PC-9 (cell line): ENCODE data around the gene SNX27.

Experiments used
- EZH2 ChIP-seq: fragments of 200-600 bp; sonication (generic); IDR thresholded peaks from 2 replicates; pipeline ENCODE4 v1.8.0; 2017; ENCODE audit warnings: antibody characterized with exemption, low read depth
- TF ChIP-seq, protein P1 (sequence below): fragments of 200-600 bp; sonication (generic); conservative IDR thresholded peaks from 2 replicates; pipeline ENCODE4 v1.6.1; 2017; ENCODE audit warnings: mixed run types, antibody characterized with exemption, mild to moderate bottlenecking, moderate library complexity

DNA sequence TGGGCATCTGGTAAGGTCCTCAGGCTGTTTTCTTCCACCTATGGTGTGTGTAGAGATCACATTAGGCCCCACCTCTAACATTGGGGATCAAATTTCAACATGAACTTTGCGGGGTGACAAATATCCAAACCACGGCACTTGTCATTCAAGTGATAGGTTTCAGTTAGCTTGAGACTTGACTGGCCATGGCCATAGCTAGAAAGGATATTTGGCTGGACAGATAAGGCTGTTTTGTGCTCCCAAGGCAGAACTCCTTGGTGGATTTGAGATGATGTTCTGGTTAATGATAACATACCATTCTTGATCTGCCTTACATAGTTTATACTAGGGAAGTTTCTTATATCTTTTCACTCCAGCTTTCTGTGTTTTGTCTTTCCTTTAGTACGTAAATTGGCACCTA lies 56.2 kb downstream of the SNX27 start:
- TF ChIP-seq, protein P1, sequence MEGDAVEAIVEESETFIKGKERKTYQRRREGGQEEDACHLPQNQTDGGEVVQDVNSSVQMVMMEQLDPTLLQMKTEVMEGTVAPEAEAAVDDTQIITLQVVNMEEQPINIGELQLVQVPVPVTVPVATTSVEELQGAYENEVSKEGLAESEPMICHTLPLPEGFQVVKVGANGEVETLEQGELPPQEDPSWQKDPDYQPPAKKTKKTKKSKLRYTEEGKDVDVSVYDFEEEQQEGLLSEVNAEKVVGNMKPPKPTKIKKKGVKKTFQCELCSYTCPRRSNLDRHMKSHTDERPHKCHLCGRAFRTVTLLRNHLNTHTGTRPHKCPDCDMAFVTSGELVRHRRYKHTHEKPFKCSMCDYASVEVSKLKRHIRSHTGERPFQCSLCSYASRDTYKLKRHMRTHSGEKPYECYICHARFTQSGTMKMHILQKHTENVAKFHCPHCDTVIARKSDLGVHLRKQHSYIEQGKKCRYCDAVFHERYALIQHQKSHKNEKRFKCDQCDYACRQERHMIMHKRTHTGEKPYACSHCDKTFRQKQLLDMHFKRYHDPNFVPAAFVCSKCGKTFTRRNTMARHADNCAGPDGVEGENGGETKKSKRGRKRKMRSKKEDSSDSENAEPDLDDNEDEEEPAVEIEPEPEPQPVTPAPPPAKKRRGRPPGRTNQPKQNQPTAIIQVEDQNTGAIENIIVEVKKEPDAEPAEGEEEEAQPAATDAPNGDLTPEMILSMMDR: no peak
- TF ChIP-seq EZH2: no peak
